ENCODE results near the gene NR1H2.
A peak's percentile ranks its signal among the peaks of the same experiment; 100 is the strongest.
"Not testable (repeated sequence)": the region's sequence is repeated elsewhere in the genome, so short reads cannot be mapped to it uniquely, and the experiment has no call there.

NR1H2 gene

GRCh38 chr19:50333235-50333736 is 43.0 kb upstream of the NR1H2 start:
- POLR2A ChIA-PET, result interaction anchor here (0.6 to 1.1 kb wide), 6 partner anchors 18 to 377 kb away, joined by 3 to 7 read pairs (median 4); no protein-coding TSS in a partner anchor
- DNase-seq (ENCODE audit: extremely low spot score), result peak; percentile 82
- CTCF ChIA-PET, result no interaction called here
- TF ChIP-seq SUZ12 (IDR thresholded peaks at IDR 0.05) (no peak; the same call in 1 of the 2 replicates), FOXM1 (IDR thresholded peaks at IDR 0.05; ENCODE audit: borderline replicate concordance) (no peak), CTBP1 (IDR thresholded peaks at IDR 0.05; ENCODE audit: borderline replicate concordance) (no peak), L3MBTL2 (conservative IDR thresholded peaks at IDR 0.05) (no peak), BHLHE40 (IDR thresholded peaks at IDR 0.05; ENCODE audit: borderline replicate concordance) (no peak), SP1 (IDR thresholded peaks at IDR 0.05) (no peak), ELF4 (IDR thresholded peaks at IDR 0.05) (no peak), PKNOX1 (IDR thresholded peaks at IDR 0.05) (no peak), ZNF384 (IDR thresholded peaks at IDR 0.05) (no peak), HDGF (IDR thresholded peaks at IDR 0.05; ENCODE audit: borderline replicate concordance) (no peak), ARNT (IDR thresholded peaks at IDR 0.05) (no peak), LEF1 (IDR thresholded peaks at IDR 0.05; ENCODE audit: borderline replicate concordance) (no peak)

DNA sequence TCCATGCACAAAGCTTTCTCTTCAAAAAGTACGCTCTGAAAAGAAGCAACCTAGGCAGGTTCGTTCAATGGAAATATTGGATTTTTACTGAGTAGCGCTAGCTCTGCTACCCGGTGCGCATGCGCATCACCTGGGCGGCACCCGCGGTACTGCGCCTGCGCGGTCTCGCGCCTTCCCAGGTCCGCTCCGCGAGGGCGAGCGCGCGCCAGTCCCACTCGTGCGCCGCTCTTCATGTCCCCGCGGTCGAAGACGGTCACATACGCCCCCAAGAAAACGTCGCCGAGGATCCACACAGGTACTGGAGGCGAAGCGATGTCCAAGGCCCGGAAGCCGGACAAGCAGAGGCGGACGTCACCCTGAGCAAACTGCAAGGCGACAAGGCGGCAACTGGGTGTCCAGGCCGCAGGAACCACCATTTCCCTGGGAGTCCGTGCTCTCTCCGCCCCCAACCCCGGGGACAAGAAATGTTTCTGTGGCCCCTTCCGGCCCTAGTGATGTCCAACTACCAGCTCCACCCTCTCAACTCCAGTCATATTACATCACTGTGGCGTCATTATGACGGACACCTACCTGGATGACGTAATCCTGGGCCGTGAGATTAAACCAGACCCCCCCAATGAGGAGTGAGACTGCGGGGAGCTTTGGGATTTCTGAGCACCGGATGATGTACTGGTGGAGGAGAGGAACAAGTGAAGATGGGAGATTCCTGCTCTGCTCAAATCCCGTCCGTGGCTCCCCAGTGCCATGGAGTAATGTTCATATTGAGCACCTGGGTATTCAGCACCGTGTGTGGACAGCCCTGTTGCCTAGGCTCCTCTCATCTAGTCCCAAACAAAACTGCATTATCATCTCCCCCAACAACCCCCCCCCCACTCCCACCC is 42.3 kb upstream of the NR1H2 start:
- POLR2A ChIA-PET, result interaction anchor here (0.6 to 1.1 kb wide), 7 partner anchors 18 to 377 kb away, joined by 3 to 7 read pairs (median 3); partner anchors contain the start of gene POLD1
- TF ChIP-seq ZNF384 (IDR thresholded peaks at IDR 0.05), result no peak
- no peak for TF ChIP-seq LEF1 (IDR thresholded peaks at IDR 0.05; ENCODE audit: borderline replicate concordance)
- peak; percentile 99 for TF ChIP-seq L3MBTL2 (conservative IDR thresholded peaks at IDR 0.05)
- peak; percentile 91 for TF ChIP-seq TARDBP (IDR thresholded peaks at IDR 0.05)
- TF ChIP-seq PKNOX1 (IDR thresholded peaks at IDR 0.05), result peak; percentile 63; the same call in 1 of the 2 replicates
- no peak for TF ChIP-seq HDGF (IDR thresholded peaks at IDR 0.05; ENCODE audit: borderline replicate concordance)
- no peak for TF ChIP-seq ARNT (IDR thresholded peaks at IDR 0.05)
- peak; percentile 53; the same call in 1 of the 2 replicates for TF ChIP-seq ELF4 (IDR thresholded peaks at IDR 0.05)
- TF ChIP-seq SP1 (IDR thresholded peaks at IDR 0.05), result no peak
- CTCF ChIA-PET, result no interaction called here
- peak; percentile 93 for DNase-seq (ENCODE audit: extremely low spot score)

DNA sequence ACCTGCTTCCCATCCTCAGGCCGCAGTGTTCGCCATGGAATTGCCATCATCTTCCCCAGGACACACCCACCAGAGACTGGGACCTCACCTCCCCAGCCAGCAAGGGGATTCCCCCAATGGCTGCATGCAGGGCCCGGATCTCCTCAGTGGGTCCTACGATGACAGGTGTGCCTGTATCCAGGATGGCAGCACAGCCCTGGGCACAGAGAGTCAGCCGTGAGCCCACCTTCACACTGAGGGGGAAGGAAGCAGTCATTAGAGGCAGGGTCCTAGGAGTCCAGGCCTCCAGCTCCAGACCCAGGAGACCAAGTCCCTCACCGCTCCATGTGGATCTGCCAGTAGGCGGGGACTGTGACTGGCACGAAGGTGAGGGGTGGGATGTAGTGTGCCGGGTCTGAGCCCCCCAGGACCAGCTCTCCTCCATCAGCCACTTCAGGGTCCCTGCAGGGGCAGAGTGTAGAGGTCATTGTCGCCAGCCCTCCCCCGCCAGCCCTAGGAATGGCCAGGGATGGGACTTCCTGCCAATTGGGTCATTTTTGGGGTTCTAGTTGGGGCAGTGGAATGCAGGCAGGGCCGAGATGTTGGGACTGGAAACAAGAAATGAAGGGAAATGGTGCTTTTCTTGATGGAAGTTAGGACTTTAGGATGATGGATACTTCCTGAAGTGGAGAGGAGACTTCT is 41.4 kb upstream of the NR1H2 start:
- ChIA-PET POLR2A (interaction anchor here (1.0 kb wide), 1 partner anchor 50 kb away, joined by 3 read pairs; the partner anchor contains the start of gene POLD1), CTCF (no interaction called here)
- no peak for DNase-seq (ENCODE audit: extremely low spot score)
- TF ChIP-seq L3MBTL2 (conservative IDR thresholded peaks at IDR 0.05) (no peak), NFRKB (IDR thresholded peaks at IDR 0.05) (no peak), ELF4 (IDR thresholded peaks at IDR 0.05) (no peak), FOXA1 (IDR thresholded peaks at IDR 0.05) (no peak), ZNF384 (IDR thresholded peaks at IDR 0.05) (no peak)

GRCh38 chr19:50337031-50337430 is 39.2 kb upstream of the NR1H2 start:
- DNase-seq (ENCODE audit: extremely low spot score); CTCF ChIA-PET; POLR2A ChIA-PET: not testable (repeated sequence)

GRCh38 chr19:50340331-50340730 is 35.9 kb upstream of the NR1H2 start:
- no peak for TF ChIP-seq FOXM1 (IDR thresholded peaks at IDR 0.05; ENCODE audit: borderline replicate concordance)
- no peak for TF ChIP-seq NFRKB (IDR thresholded peaks at IDR 0.05)
- TF ChIP-seq SP1 (IDR thresholded peaks at IDR 0.05), result no peak
- TF ChIP-seq ELF4 (IDR thresholded peaks at IDR 0.05), result no peak
- no peak for TF ChIP-seq FOXK2 (IDR thresholded peaks at IDR 0.05)
- no peak for DNase-seq (ENCODE audit: extremely low spot score)
- CTCF ChIA-PET, result no interaction called here
- POLR2A ChIA-PET, result no interaction called here

GRCh38 chr19:50341091-50341564 is 35.1 kb upstream of the NR1H2 start:
- DNase-seq (ENCODE audit: extremely low spot score), result no peak
- no peak for TF ChIP-seq SUZ12 (IDR thresholded peaks at IDR 0.05)
- no peak for TF ChIP-seq LEF1 (IDR thresholded peaks at IDR 0.05; ENCODE audit: borderline replicate concordance)
- TF ChIP-seq ARNT (IDR thresholded peaks at IDR 0.05), result no peak
- no peak for TF ChIP-seq PKNOX1 (IDR thresholded peaks at IDR 0.05)
- no peak for TF ChIP-seq ELF4 (IDR thresholded peaks at IDR 0.05)
- no peak for TF ChIP-seq TARDBP (IDR thresholded peaks at IDR 0.05)
- POLR2A ChIA-PET, result no interaction called here
- CTCF ChIA-PET, result no interaction called here
